ENCODE data around the gene CBX6. TPM values are rescaled to one million over a fixed set of nuclear protein-coding genes. Genes with fewer than 3 reads are reported as not detected.

The CBX6 gene
- total RNA-seq, 1 donor from 2014 or later, result 32.9 TPM

- DNase-seq, result no peak
- TF ChIP-seq, protein P1, sequence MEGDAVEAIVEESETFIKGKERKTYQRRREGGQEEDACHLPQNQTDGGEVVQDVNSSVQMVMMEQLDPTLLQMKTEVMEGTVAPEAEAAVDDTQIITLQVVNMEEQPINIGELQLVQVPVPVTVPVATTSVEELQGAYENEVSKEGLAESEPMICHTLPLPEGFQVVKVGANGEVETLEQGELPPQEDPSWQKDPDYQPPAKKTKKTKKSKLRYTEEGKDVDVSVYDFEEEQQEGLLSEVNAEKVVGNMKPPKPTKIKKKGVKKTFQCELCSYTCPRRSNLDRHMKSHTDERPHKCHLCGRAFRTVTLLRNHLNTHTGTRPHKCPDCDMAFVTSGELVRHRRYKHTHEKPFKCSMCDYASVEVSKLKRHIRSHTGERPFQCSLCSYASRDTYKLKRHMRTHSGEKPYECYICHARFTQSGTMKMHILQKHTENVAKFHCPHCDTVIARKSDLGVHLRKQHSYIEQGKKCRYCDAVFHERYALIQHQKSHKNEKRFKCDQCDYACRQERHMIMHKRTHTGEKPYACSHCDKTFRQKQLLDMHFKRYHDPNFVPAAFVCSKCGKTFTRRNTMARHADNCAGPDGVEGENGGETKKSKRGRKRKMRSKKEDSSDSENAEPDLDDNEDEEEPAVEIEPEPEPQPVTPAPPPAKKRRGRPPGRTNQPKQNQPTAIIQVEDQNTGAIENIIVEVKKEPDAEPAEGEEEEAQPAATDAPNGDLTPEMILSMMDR (IDR thresholded peaks at IDR 0.05; ENCODE audit: borderline replicate concordance), result no peak
- H3K4me1 ChIP-seq, result peaks cover 62% of the 10 kb centered on the region
Observed at GRCh38 chr22:38862375-38863329, 9.4 kb downstream of the CBX6 start.

GRCh38 chr22:38861927-38862326, 10.1 kb downstream of the CBX6 start:
- H3K27me3 ChIP-seq (ENCODE audit: low read depth), result no peaks in the 10 kb centered on the region
- H3K36me3 ChIP-seq, result peaks cover 14% of the 10 kb centered on the region
- peaks cover 55% of the 10 kb centered on the region for H3K4me1 ChIP-seq
- TF ChIP-seq, protein P1 (IDR thresholded peaks at IDR 0.05; ENCODE audit: borderline replicate concordance), result no peak
- no peak overlapping the region for H3K27ac ChIP-seq (replicated peaks)
- DNase-seq, result no peak
- H3K9me3 ChIP-seq (replicated peaks), result no peaks in the 10 kb centered on the region
- no peak overlapping the region for H3K4me3 ChIP-seq
- intact Hi-C loops (cut with micrococcal nuclease), result no loop called here

More at GRCh38 chr22:38862375-38863329, 9.4 kb downstream of the CBX6 start:
- no peak overlapping the region for H3K27ac ChIP-seq (replicated peaks)
- no peak overlapping the region for H3K4me3 ChIP-seq
- no peaks in the 10 kb centered on the region for H3K27me3 ChIP-seq (ENCODE audit: low read depth)
- H3K36me3 ChIP-seq, result peaks cover 18% of the 10 kb centered on the region
- intact Hi-C loops (cut with micrococcal nuclease), result no loop called here
- H3K9me3 ChIP-seq (replicated peaks), result no peaks in the 10 kb centered on the region

GRCh38 chr22:38861170-38861876, 10.7 kb downstream of the CBX6 start:
- H3K27me3 ChIP-seq (ENCODE audit: low read depth), result no peaks in the 10 kb centered on the region
- TF ChIP-seq, protein P1 (IDR thresholded peaks at IDR 0.05; ENCODE audit: borderline replicate concordance), result no peak
- peaks cover 8% of the 10 kb centered on the region for H3K36me3 ChIP-seq
- no peak for DNase-seq
- H3K27ac ChIP-seq (replicated peaks), result no peak overlapping the region
- intact Hi-C loops (cut with micrococcal nuclease), result no loop called here
- H3K4me1 ChIP-seq, result peaks cover 50% of the 10 kb centered on the region
- no peaks in the 10 kb centered on the region for H3K9me3 ChIP-seq (replicated peaks)
- no peak overlapping the region for H3K4me3 ChIP-seq

DNA sequence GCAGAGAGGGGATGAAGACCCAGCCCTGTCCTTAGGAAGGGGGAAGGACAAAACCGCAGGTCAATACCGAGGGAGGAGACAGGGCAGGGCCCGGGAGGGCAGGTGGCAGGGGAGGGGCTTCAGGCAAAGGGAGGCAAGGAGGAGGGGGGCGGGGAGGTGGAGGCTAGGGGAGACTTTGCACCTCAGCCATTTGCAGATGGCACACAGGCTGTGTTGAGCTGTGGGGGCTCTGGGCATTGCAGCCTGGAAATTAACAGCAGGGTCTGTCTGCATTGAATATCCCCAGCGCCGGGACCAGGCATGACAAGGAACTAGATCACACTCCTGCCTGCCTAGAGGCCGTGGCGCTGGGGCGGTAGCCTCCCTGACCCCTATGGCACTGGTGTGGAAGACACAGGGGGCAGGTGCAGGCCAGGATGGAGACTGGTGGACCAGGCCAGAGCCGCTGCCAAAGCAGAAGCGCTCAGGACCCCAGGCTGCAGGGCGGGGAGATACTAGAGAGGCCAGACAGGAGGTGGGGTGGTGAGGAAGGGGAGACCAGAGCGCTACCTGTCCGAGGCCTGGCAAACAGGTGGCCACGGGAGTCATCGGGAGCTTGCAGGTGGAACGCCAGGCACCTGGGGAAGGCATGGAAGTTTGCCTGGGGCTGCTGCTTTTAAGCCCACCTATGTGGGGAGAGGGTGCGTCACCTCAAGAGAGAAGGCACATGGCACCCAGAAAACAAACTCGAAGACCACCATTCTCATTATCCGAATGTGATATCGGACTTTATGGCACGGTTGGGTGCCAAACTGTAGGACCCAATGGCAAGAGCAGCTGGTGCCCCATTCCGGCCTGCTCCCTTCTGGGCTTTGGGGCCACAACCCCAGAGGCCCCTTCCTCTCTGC, 11.5 kb downstream of the CBX6 start:
- Histone ChIP-seq H3K9me3 (replicated peaks) (no peaks in the 10 kb centered on the region), H3K36me3 (no peaks in the 10 kb centered on the region)
- intact Hi-C loops (cut with micrococcal nuclease), result no loop called here

More for the DNA sequence above, 11.5 kb downstream of the CBX6 start:
- TF ChIP-seq, protein P1 (IDR thresholded peaks at IDR 0.05; ENCODE audit: borderline replicate concordance), result no peak
- Histone ChIP-seq H3K4me3 (no peak overlapping the region), H3K4me1 (peaks cover 42% of the 10 kb centered on the region), H3K27ac (replicated peaks) (no peak overlapping the region), H3K27me3 (ENCODE audit: low read depth) (no peaks in the 10 kb centered on the region)
- DNase-seq, result no peak
